H9 (cell line): ENCODE data around the gene RPL37. TPM values are rescaled to one million over a fixed set of nuclear protein-coding genes. Genes with fewer than 3 reads are reported as not detected.
"Not testable (repeated sequence)": the region's sequence is repeated elsewhere in the genome, so short reads cannot be mapped to it uniquely, and the experiment has no call there.

Source experiments
- DNase-seq: peaks from one replicate; pipeline ENCODE4 v3.0.0-alpha.2; 2017
- H2AFZ ChIP-seq: one replicate; pipeline ENCODE4 v1.6.1; 2013; ENCODE audit warnings: mild to moderate bottlenecking, low read length, control low read depth, moderate library complexity
- H2AK5ac ChIP-seq: 2 replicates; pipeline ENCODE4 v1.6.1; 2013; ENCODE audit warnings: low read length, control low read depth, mixed read lengths; ENCODE audit not compliant: insufficient read length
- H2BK120ac ChIP-seq: one replicate; pipeline ENCODE4 v1.6.1; 2013; ENCODE audit warnings: low read depth, mild to moderate bottlenecking, low read length, control low read depth, inconsistent platforms; ENCODE audit not compliant: poor library complexity, severe bottlenecking
- H2BK12ac ChIP-seq: 2 replicates; pipeline ENCODE4 v1.6.1; 2013; ENCODE audit warnings: low read length, control low read depth, mixed read lengths, low read depth; ENCODE audit not compliant: insufficient read length
- H2BK15ac ChIP-seq: 2 replicates; pipeline ENCODE4 v1.6.1; 2013; ENCODE audit warnings: low read depth, low read length, control low read depth
- H2BK20ac ChIP-seq: one replicate; pipeline ENCODE4 v1.6.1; 2013; ENCODE audit warnings: low read depth, mild to moderate bottlenecking, low read length, control low read depth, inconsistent platforms; ENCODE audit not compliant: poor library complexity, severe bottlenecking
- H2BK5ac ChIP-seq: 2 replicates; pipeline ENCODE4 v1.6.1; 2013; ENCODE audit warnings: low read length, control low read depth, mixed read lengths; ENCODE audit not compliant: insufficient read length
- H3K14ac ChIP-seq: 2 replicates; pipeline ENCODE4 v1.6.1; 2013; ENCODE audit warnings: low read length, control low read depth; ENCODE audit not compliant: insufficient read depth
- H3K18ac ChIP-seq: 2 replicates; pipeline ENCODE4 v1.6.1; 2013; ENCODE audit warnings: low read depth, mild to moderate bottlenecking, mixed read lengths, low read length, control low read depth; ENCODE audit not compliant: insufficient read length
- H3K23ac ChIP-seq: 2 replicates; pipeline ENCODE4 v1.6.1; 2013; ENCODE audit warnings: low read length, control low read depth, mixed read lengths, low read depth; ENCODE audit not compliant: insufficient read length
- H3K23me2 ChIP-seq: 2 replicates; pipeline ENCODE4 v1.6.1; 2013; ENCODE audit warnings: low read depth, mild to moderate bottlenecking, mixed read lengths, low read length, control low read depth; ENCODE audit not compliant: insufficient read length, poor library complexity, severe bottlenecking
- H3K27ac ChIP-seq: 2 replicates; pipeline ENCODE4 v1.5.1; 2013; ENCODE audit warnings: low read length, control low read depth, mixed read lengths, low read depth; ENCODE audit not compliant: insufficient read length
- H3K27me3 ChIP-seq: 2 replicates; pipeline ENCODE4 v1.6.1; 2013; ENCODE audit warnings: low read length, control low read depth, inconsistent platforms; ENCODE audit not compliant: insufficient read depth
- H3K4ac ChIP-seq: 2 replicates; pipeline ENCODE4 v1.6.1; 2013; ENCODE audit warnings: low read depth, mild to moderate bottlenecking, control low read depth, inconsistent platforms, low read length, moderate library complexity
- H3K4me1 ChIP-seq: 2 replicates; pipeline ENCODE4 v1.6.1; 2013; ENCODE audit warnings: low read length, control low read depth, inconsistent platforms; ENCODE audit not compliant: insufficient read depth
- H3K4me2 ChIP-seq: 2 replicates; pipeline ENCODE4 v1.6.1; 2013; ENCODE audit warnings: low read length, control low read depth, mixed read lengths; ENCODE audit not compliant: insufficient read length, insufficient read depth
- H3K56ac ChIP-seq: 2 replicates; pipeline ENCODE4 v1.6.1; 2013; ENCODE audit warnings: low read depth, mild to moderate bottlenecking, mixed read lengths, low read length, control low read depth; ENCODE audit not compliant: insufficient read length
- H3K79me1 ChIP-seq: 2 replicates; pipeline ENCODE4 v1.6.1; 2013; ENCODE audit warnings: low read depth, mild to moderate bottlenecking, moderate library complexity, low read length, control low read depth, inconsistent platforms; ENCODE audit not compliant: insufficient read depth, poor library complexity, severe bottlenecking
- H3K79me2 ChIP-seq: 2 replicates; pipeline ENCODE4 v1.6.1; 2013; ENCODE audit warnings: low read length, control low read depth, inconsistent platforms; ENCODE audit not compliant: insufficient read depth
- H3K9ac ChIP-seq: 2 replicates; pipeline ENCODE4 v1.6.1; 2013; ENCODE audit warnings: low read length, control low read depth, mixed read lengths; ENCODE audit not compliant: insufficient read length; ENCODE audit errors: extremely low read depth
- H3K9me3 ChIP-seq: one replicate; pipeline ENCODE4 v1.6.1; 2013; ENCODE audit warnings: low read depth, low read length, inconsistent platforms; ENCODE audit not compliant: control insufficient read depth
- H3T11ph ChIP-seq: one replicate; pipeline ENCODE4 v1.6.1; 2013; ENCODE audit warnings: mild to moderate bottlenecking, low read length, control low read depth, inconsistent platforms
- H4K20me1 ChIP-seq: one replicate; pipeline ENCODE4 v1.6.1; 2013; ENCODE audit not compliant: control insufficient read depth, insufficient read length, insufficient read depth
- H4K5ac ChIP-seq: 2 replicates; pipeline ENCODE4 v1.6.1; 2013; ENCODE audit warnings: low read depth, mild to moderate bottlenecking, mixed read lengths, low read length, control low read depth; ENCODE audit not compliant: insufficient read length
- H4K8ac ChIP-seq: replicated peaks from 2 replicates; pipeline ENCODE4 v1.6.1; 2013; ENCODE audit warnings: low read length, control low read depth, mixed read lengths, low read depth; ENCODE audit not compliant: insufficient read length
- H4K91ac ChIP-seq: 2 replicates; pipeline ENCODE4 v1.6.1; 2013; ENCODE audit warnings: low read depth, mild to moderate bottlenecking, moderate library complexity, mixed read lengths, low read length, control low read depth; ENCODE audit not compliant: insufficient read length
- H3K27ac Mint-ChIP-seq, 3 experiments: 2 replicates in 2 of 3; 3 replicates in 1 of 3; pipeline ENCODE4 v1.8.0; 2020 to 2021; ENCODE audit warnings: mixed read lengths in 3 of 3, mild to moderate bottlenecking in 1 of 3, moderate library complexity in 1 of 3
- H3K27me3 Mint-ChIP-seq: 2 replicates; pipeline ENCODE4 v1.8.0; 2021; ENCODE audit warnings: low read depth, mild to moderate bottlenecking, moderate library complexity, mixed read lengths
- H3K36me3 Mint-ChIP-seq, 3 experiments: 2 replicates in 2 of 3; 3 replicates in 1 of 3; pipeline ENCODE4 v1.8.0; 2020 to 2021; ENCODE audit warnings: low read depth in 3 of 3, mixed read lengths in 3 of 3; ENCODE audit not compliant: insufficient read depth in 1 of 3
- H3K4me1 Mint-ChIP-seq, 2 experiments: 2 replicates each; pipeline ENCODE4 v1.8.0; 2020; ENCODE audit warnings: mixed read lengths in 2 of 2
- H3K4me3 Mint-ChIP-seq, 2 experiments: 2 replicates in 1 of 2; 3 replicates in 1 of 2; pipeline ENCODE4 v1.8.0; 2020 to 2021; ENCODE audit warnings: mild to moderate bottlenecking in 2 of 2, mixed read lengths in 2 of 2, moderate library complexity in 1 of 2
- H3K9me3 Mint-ChIP-seq, 2 experiments: 2 replicates in 1 of 2; 3 replicates in 1 of 2; pipeline ENCODE4 v1.8.0; 2020; ENCODE audit warnings: mild to moderate bottlenecking in 2 of 2, mixed read lengths in 2 of 2, moderate library complexity in 1 of 2
- CTCF ChIP-seq: fragments of 200-600 bp; sonication (generic); conservative IDR thresholded peaks from 3 replicates; pipeline ENCODE4 v1.8.0; 2021; ENCODE audit warnings: antibody characterized with exemption, mild to moderate bottlenecking
- WGBS: extraction: QIAGEN DNeasy Blood & Tissue Kit; methylation state at CpG from one replicate; pipeline ENCODE4 v1.1.7; 2013; ENCODE audit warnings: missing lambda C conversion rate, low lambda C conversion rate, mixed read lengths; ENCODE audit not compliant: insufficient read length; ENCODE audit errors: extremely low coverage; 5-methylcytosine and 5-hydroxymethylcytosine counted together
- total RNA-seq: library from RNA; stranded (reverse); gene quantifications from 2 replicates; pipeline ENCODE4 v1.2.1, GENCODE V29; 2021

RPL37 gene
- total RNA-seq, 1 experiment from 2014 or later = 1,735 TPM

GRCh38 chr5:40873286-40873880 lies 38.4 kb upstream of the RPL37 start:
- no peak overlapping the region for H3K56ac ChIP-seq
- no peak overlapping the region for H3T11ph ChIP-seq
- H2BK5ac ChIP-seq = no peak overlapping the region
- no peak overlapping the region for H3K9ac ChIP-seq
- Mint-ChIP-seq H3K9me3 (peaks cover 12 to 14% of the 10 kb centered on the region in 2 experiments), H3K36me3 (peaks cover 3 to 15% (median 5%) of the 10 kb centered on the region in 3 experiments; a peak in 5 of 7 replicates), H3K4me1 (peaks cover 8% of the 10 kb centered on the region in 2 experiments), H3K27ac (no peak overlapping the region), H3K27me3 (no peaks in the 10 kb centered on the region), H3K4me3 (no peak overlapping the region)
- H3K79me2 ChIP-seq = no peaks in the 10 kb centered on the region
- H2BK20ac ChIP-seq = no peak overlapping the region
- no peak for DNase-seq
- H3K79me1 ChIP-seq = no peaks in the 10 kb centered on the region
- H2BK120ac ChIP-seq = no peak overlapping the region
- WGBS = no CpG with 5 or more reads among the region's 3 CpGs
- no peaks in the 10 kb centered on the region for H4K20me1 ChIP-seq
- no peak overlapping the region for H4K5ac ChIP-seq
- peaks cover 3% of the 10 kb centered on the region; the same call in 1 of the 2 replicates for H3K4me1 ChIP-seq
- H3K18ac ChIP-seq = no peak overlapping the region
- H3K27me3 ChIP-seq = no peaks in the 10 kb centered on the region
- H3K23ac ChIP-seq = no peak overlapping the region
- H4K8ac ChIP-seq = no peak overlapping the region
- H2BK12ac ChIP-seq = no peak overlapping the region
- H3K23me2 ChIP-seq = no peaks in the 10 kb centered on the region
- H2BK15ac ChIP-seq = no peak overlapping the region
- H3K14ac ChIP-seq = no peak overlapping the region
- no peak overlapping the region for H2AFZ ChIP-seq
- H3K27ac ChIP-seq = no peak overlapping the region
- no peak overlapping the region for H3K4ac ChIP-seq
- no peak for TF ChIP-seq CTCF
- no peak overlapping the region for H3K4me2 ChIP-seq
- H2AK5ac ChIP-seq = no peak overlapping the region
- H3K9me3 ChIP-seq = no peaks in the 10 kb centered on the region
- H4K91ac ChIP-seq = no peak overlapping the region

- not testable (repeated sequence) for H3K79me1 ChIP-seq, H3K18ac ChIP-seq, H3T11ph ChIP-seq, H3K9me3 ChIP-seq, H4K91ac ChIP-seq, H3K79me2 ChIP-seq, H3K27me3 ChIP-seq, H2BK15ac ChIP-seq, H4K8ac ChIP-seq, DNase-seq, H2BK120ac ChIP-seq, H3K27ac ChIP-seq, H3K9ac ChIP-seq, H2AK5ac ChIP-seq, H4K20me1 ChIP-seq, H4K5ac ChIP-seq, H3K4ac ChIP-seq, H2AFZ ChIP-seq, H2BK12ac ChIP-seq, H3K4me3 Mint-ChIP-seq, H3K14ac ChIP-seq, H2BK20ac ChIP-seq, H3K4me2 ChIP-seq, H3K27ac Mint-ChIP-seq, H3K27me3 Mint-ChIP-seq, H3K23me2 ChIP-seq, H3K56ac ChIP-seq, H3K23ac ChIP-seq, H2BK5ac ChIP-seq, H3K4me1 ChIP-seq
- Mint-ChIP-seq H3K36me3 (peaks cover 0 to 15% (median 3%) of the 10 kb centered on the region in 3 experiments; a peak in 3 of 7 replicates), H3K9me3 (peaks cover 9 to 10% of the 10 kb centered on the region in 2 experiments), H3K4me1 (peaks cover 11% of the 10 kb centered on the region in 2 experiments)
- WGBS = no CpG with 5 or more reads among the region's 8 CpGs
Observed at GRCh38 chr5:40872253-40872652, 37.2 kb upstream of the RPL37 start.
